GM06990 (cell line): ENCODE measurements around the gene ACTL7B.
"Not testable (repeated sequence)": the region's sequence is repeated elsewhere in the genome, so short reads cannot be mapped to it uniquely, and the experiment has no call there.

Source experiments
- DNase-seq: peaks from one replicate; pipeline ENCODE4 v3.0.0-alpha.2; 2011; ENCODE audit not compliant: insufficient read length; ENCODE audit errors: extremely low read depth
- H3K27me3 ChIP-seq: replicated peaks from 2 replicates; pipeline ENCODE4 v1.6.0; 2011; ENCODE audit warnings: low read length; ENCODE audit not compliant: control insufficient read depth, insufficient read depth
- H3K36me3 ChIP-seq: 2 replicates; pipeline ENCODE4 v1.5.1; 2011; ENCODE audit warnings: low read length; ENCODE audit not compliant: control insufficient read depth, insufficient read depth
- H3K4me3 ChIP-seq: replicated peaks from 2 replicates; pipeline ENCODE4 v1.5.1; 2011; ENCODE audit warnings: low read depth, mild to moderate bottlenecking, control low read depth, low read length
- TF ChIP-seq, protein P1 (sequence below): IDR thresholded peaks from 2 replicates; pipeline ENCODE4 v1.5.1; 2011; ENCODE audit warnings: low read length, control low read depth, mild to moderate bottlenecking, inconsistent platforms; ENCODE audit not compliant: insufficient read depth, poor library complexity, severe bottlenecking

Gene ACTL7B

DNA sequence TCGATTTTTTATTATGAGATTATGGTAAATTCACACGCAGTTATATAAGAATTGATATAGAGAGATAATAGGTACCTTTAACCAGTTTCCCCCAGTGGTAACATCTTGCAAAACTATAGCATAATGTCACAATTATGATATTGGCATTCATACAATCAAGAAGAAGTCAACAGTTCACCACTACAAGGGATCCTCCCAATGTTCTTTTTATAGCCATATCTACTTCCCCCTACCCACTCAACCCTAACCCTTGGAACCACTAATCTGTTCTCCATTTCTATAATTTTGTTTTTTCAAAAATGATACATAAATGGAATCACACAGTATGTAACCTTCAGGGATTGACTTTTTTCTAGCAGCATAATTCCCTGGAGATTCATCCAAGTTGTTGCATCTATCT lies 9.8 kb downstream of the ACTL7B start:
- Histone ChIP-seq H3K36me3 (no peaks in the 10 kb centered on the region), H3K27me3 (no peaks in the 10 kb centered on the region), H3K4me3 (no peak overlapping the region)
- no peak for DNase-seq
- TF ChIP-seq, protein P1, sequence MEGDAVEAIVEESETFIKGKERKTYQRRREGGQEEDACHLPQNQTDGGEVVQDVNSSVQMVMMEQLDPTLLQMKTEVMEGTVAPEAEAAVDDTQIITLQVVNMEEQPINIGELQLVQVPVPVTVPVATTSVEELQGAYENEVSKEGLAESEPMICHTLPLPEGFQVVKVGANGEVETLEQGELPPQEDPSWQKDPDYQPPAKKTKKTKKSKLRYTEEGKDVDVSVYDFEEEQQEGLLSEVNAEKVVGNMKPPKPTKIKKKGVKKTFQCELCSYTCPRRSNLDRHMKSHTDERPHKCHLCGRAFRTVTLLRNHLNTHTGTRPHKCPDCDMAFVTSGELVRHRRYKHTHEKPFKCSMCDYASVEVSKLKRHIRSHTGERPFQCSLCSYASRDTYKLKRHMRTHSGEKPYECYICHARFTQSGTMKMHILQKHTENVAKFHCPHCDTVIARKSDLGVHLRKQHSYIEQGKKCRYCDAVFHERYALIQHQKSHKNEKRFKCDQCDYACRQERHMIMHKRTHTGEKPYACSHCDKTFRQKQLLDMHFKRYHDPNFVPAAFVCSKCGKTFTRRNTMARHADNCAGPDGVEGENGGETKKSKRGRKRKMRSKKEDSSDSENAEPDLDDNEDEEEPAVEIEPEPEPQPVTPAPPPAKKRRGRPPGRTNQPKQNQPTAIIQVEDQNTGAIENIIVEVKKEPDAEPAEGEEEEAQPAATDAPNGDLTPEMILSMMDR: no peak

GRCh38 chr9:108845507-108845906 lies 10.3 kb downstream of the ACTL7B start:
- H3K4me3 ChIP-seq: no peak overlapping the region
- TF ChIP-seq, protein P1: no peak
- H3K27me3 ChIP-seq: no peaks in the 10 kb centered on the region
- H3K36me3 ChIP-seq: no peaks in the 10 kb centered on the region
- DNase-seq: no peak

GRCh38 chr9:108844856-108845255 lies 10.9 kb downstream of the ACTL7B start:
- Histone ChIP-seq H3K4me3 (no peak overlapping the region), H3K27me3 (no peaks in the 10 kb centered on the region), H3K36me3 (no peaks in the 10 kb centered on the region)
- TF ChIP-seq, protein P1: no peak
- DNase-seq: no peak

DNA sequence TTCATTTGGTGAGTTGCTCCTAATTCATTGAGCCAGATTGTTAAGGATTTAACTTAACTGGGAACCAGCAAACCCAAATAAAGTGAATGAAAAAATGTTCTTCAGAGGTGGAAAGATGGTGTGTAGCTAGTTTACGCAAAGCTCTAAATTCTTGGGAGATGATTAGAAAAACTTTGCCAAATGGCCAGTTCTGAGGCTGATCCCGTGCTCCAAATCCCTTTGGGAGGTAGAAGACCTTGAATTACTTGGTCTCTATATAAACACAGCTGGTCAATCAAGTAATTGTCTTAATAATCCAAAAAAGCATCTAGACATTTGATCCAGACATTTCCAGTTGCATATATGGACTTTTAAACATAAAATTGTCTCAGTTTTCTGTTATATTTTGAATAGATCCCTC lies 11.4 kb downstream of the ACTL7B start:
- TF ChIP-seq, protein P1: no peak
- no peak for DNase-seq

GRCh38 chr9:108842610-108843295 lies 13.0 kb downstream of the ACTL7B start:
- TF ChIP-seq, protein P1: no peak
- no peak for DNase-seq
- no peak overlapping the region for H3K4me3 ChIP-seq

More for the DNA sequence above, 11.4 kb downstream of the ACTL7B start:
- H3K27me3 ChIP-seq: no peaks in the 10 kb centered on the region
- no peaks in the 10 kb centered on the region for H3K36me3 ChIP-seq
- no peak overlapping the region for H3K4me3 ChIP-seq

DNA sequence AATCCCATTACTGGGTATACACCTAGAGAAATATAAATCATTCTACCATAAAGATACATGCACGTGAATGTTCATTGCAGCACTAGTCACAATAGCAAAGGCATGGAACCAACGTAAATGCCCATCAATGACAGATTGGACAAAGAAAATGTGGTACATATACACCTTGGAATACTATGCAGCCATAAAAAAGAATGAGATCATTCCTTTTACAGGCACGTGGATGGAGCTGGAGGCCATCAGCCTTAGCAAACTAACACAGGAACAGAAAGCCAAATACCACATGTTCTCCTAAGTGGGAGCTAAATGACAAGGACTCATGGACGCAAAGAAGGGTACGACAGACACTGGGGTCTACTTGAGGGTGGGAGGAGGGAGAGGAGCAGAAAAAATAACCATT lies 16.2 kb downstream of the ACTL7B start:
- not testable (repeated sequence) for DNase-seq, H3K4me3 ChIP-seq, H3K27me3 ChIP-seq, H3K36me3 ChIP-seq

More at GRCh38 chr9:108842610-108843295, 13.0 kb downstream of the ACTL7B start:
- Histone ChIP-seq H3K36me3 (no peaks in the 10 kb centered on the region), H3K27me3 (no peaks in the 10 kb centered on the region)
